GM12878 (cell line): ENCODE measurements around the gene BOLA1. TPM values are rescaled to one million over a fixed set of nuclear protein-coding genes. Genes with fewer than 3 reads are reported as not detected.

Experiments used
- ATAC-seq: fragments of 200-7000 bp; cut with Tn5 transposase; 3 replicates; pipeline ENCODE4 v1.9.1; 2020; ENCODE audit warnings: mild to moderate bottlenecking, moderate library complexity
- BruUV-seq: library from RNA; stranded (reverse); fragments of 400-500 nt; replicated peaks from 2 replicates; lab custom pipeline; 2021; lab: Mats Ljungman, UMichigan
- CTCF ChIA-PET: fragments of 300-600 bp; sonication (Branson Sonifier 250); formaldehyde crosslinking; extraction: SDS; loops from one replicate; lab custom pipeline; 2021; ENCODE audit warnings: inconsistent platforms; lab: Yijun Ruan, JAX
- POLR2A ChIA-PET: fragments of 350-600 bp; formaldehyde crosslinking; extraction: SDS; loops from one replicate; lab custom pipeline; 2021; ENCODE audit warnings: inconsistent platforms; lab: Charles Lee
- RAD21 ChIA-PET: fragments of 300-600 bp; sonication (Branson Sonifier 250); formaldehyde crosslinking; loops from one replicate; lab custom pipeline; 2023; ENCODE audit warnings: antibody characterized with exemption; ENCODE audit not compliant: unreplicated experiment; lab: Charles Lee
- SMC1A ChIA-PET: fragments of 300-600 bp; sonication (Branson Sonifier 250); formaldehyde crosslinking; loops from one replicate; lab custom pipeline; 2023; ENCODE audit not compliant: unreplicated experiment, uncharacterized antibody; lab: Charles Lee
- DNase-seq: peaks from one replicate; pipeline ENCODE4 v3.0.0-alpha.2; 2011; ENCODE audit warnings: low read depth, low spot score
- FAIRE-seq: peaks from 3 replicates; lab custom pipeline; 2011; peaks lifted over from hg19 to GRCh38; lab: Jason Lieb, UNC
- H2AFZ ChIP-seq: 2 replicates; pipeline ENCODE4 v1.6.0; 2011; ENCODE audit warnings: low read depth, low read length, control low read depth; ENCODE audit not compliant: control insufficient read depth
- H3K27ac ChIP-seq: 2 replicates; pipeline ENCODE4 v1.5.1; 2011; ENCODE audit warnings: control low read depth; ENCODE audit not compliant: control insufficient read depth, insufficient read depth
- H3K27me3 ChIP-seq, 2 experiments: replicated peaks in 1 of 2; 2 replicates each; pipeline versions ENCODE4 v1.6.0 to v1.6.1; 2011; ENCODE audit warnings: low read length in 1 of 2; ENCODE audit not compliant: control insufficient read depth in 2 of 2, insufficient read depth in 2 of 2
- H3K36me3 ChIP-seq, 2 experiments: 2 replicates each; pipeline ENCODE4 v1.5.1; 2011; ENCODE audit warnings: low read length in 1 of 2; ENCODE audit not compliant: control insufficient read depth in 2 of 2, insufficient read depth in 2 of 2
- H3K4me1 ChIP-seq: 2 replicates; pipeline ENCODE4 v1.6.1; 2011; ENCODE audit warnings: mild to moderate bottlenecking, low read length, moderate library complexity, mixed read lengths; ENCODE audit not compliant: control insufficient read depth, insufficient read depth
- H3K4me2 ChIP-seq: 2 replicates; pipeline ENCODE4 v1.6.0; 2011; ENCODE audit warnings: control low read depth; ENCODE audit not compliant: control insufficient read depth, insufficient read depth
- H3K4me3 ChIP-seq: fragments of 200-600 bp; sonication (generic); 2 replicates; pipeline ENCODE4 v1.5.1; 2016
- H3K79me2 ChIP-seq: 2 replicates; pipeline ENCODE4 v1.6.0; 2011; ENCODE audit warnings: low read length; ENCODE audit not compliant: control insufficient read depth, insufficient read depth
- H3K9ac ChIP-seq: 2 replicates; pipeline ENCODE4 v1.8.0; 2011; ENCODE audit warnings: low read length, control low read depth, mixed read lengths; ENCODE audit not compliant: control insufficient read depth, insufficient read depth
- H3K9me3 ChIP-seq: replicated peaks from 3 replicates; pipeline ENCODE4 v1.5.1; 2011; ENCODE audit warnings: mild to moderate bottlenecking, low read length; ENCODE audit not compliant: control insufficient read depth, insufficient read depth
- H4K20me1 ChIP-seq: 2 replicates; pipeline ENCODE4 v1.6.0; 2011; ENCODE audit not compliant: control insufficient read depth, insufficient read depth
- IKZF2 ChIP-seq, 2 experiments: fragments of 450-650 bp; IDR thresholded peaks; 2 replicates each; pipeline ENCODE4 v1.6.1; 2017; ENCODE audit warnings: mild to moderate bottlenecking in 2 of 2, moderate library complexity in 2 of 2
- MTA2 ChIP-seq: fragments of 450-650 bp; IDR thresholded peaks from 2 replicates; pipeline ENCODE4 v1.6.1; 2016; ENCODE audit warnings: low read depth, mild to moderate bottlenecking, moderate library complexity
- MXI1 ChIP-seq: fragments of 150-350 bp; IDR thresholded peaks from 2 replicates; pipeline ENCODE4 v1.6.1; 2011; ENCODE audit warnings: low read depth, mild to moderate bottlenecking, inconsistent platforms, low read length, improper control_type of control experiment
- PML ChIP-seq: IDR thresholded peaks from 2 replicates; pipeline ENCODE4 v1.6.1; 2012; ENCODE audit warnings: low read length, inconsistent platforms
- RBBP5 ChIP-seq: fragments of 200-600 bp; sonication (generic); conservative IDR thresholded peaks from 2 replicates; pipeline ENCODE4 v1.6.1; 2016
- RUNX3 ChIP-seq: IDR thresholded peaks from 2 replicates; pipeline ENCODE4 v1.6.1; 2012; ENCODE audit warnings: low read length, inconsistent platforms
- SMARCA5 ChIP-seq: fragments of 450-650 bp; IDR thresholded peaks from 2 replicates; pipeline ENCODE4 v1.6.1; 2017; ENCODE audit warnings: mild to moderate bottlenecking
- SMC3 ChIP-seq: IDR thresholded peaks from 2 replicates; pipeline ENCODE4 v1.6.1; 2011; ENCODE audit warnings: low read length, improper control_type of control experiment, borderline replicate concordance
- STAT1 ChIP-seq: fragments of 450-650 bp; conservative IDR thresholded peaks from 2 replicates; pipeline ENCODE4 v1.6.1; 2014; ENCODE audit warnings: antibody characterized with exemption, mild to moderate bottlenecking
- TCF12 ChIP-seq: IDR thresholded peaks from 2 replicates; pipeline ENCODE4 v1.6.1; 2011; ENCODE audit warnings: low read depth, mild to moderate bottlenecking, low read length
- WGBS: methylation state at CpG from one replicate; pipeline ENCODE4 v1.1.6; 2016; ENCODE audit warnings: low lambda C conversion rate; ENCODE audit not compliant: insufficient replicate concordance, insufficient coverage; ENCODE audit errors: missing lambda C conversion rate; 5-methylcytosine and 5-hydroxymethylcytosine counted together
- in situ Hi-C: fragments of 300-500 bp; cut with MboI; formaldehyde crosslinking; loops from 9 replicates; pipeline ENCODE4 v1.14.3; 2018; ENCODE audit warnings: mixed read lengths
- intact Hi-C: fragments of 100-400 bp; cut with micrococcal nuclease; formaldehyde crosslinking; loops from one replicate; pipeline ENCODE4 v1.14.2; 2022; ENCODE audit not compliant: unreplicated experiment
- polyA plus RNA-seq, 11 experiments: library from polyadenylated mRNA; depleted of rRNA in 4 of 11; unstranded in 6 of 11; stranded (reverse) in 5 of 11; fragments of >200 nt; fragmentation: Nextera tagmentation in 4 of 11; fragmentation: Illumina TruSeq in 1 of 11; extraction: Ambion mirVana in 4 of 11; extraction: Trizol in 1 of 11; gene quantifications; 1 replicate in 1 of 11; 2 replicates in 10 of 11; pipeline versions ENCODE4 v1.2.1 to v1.2.3, GENCODE V29; 2011 to 2016; ENCODE audit warnings: inconsistent platforms in 2 of 11, missing spikeins in 2 of 11, low read depth in 1 of 11
- total RNA-seq, 4 experiments: library from RNA; depleted of rRNA in 3 of 4; stranded (reverse); fragments of >200 nt in 3 of 4; fragmentation: Illumina TruSeq in 1 of 4; extraction: Trizol in 1 of 4; gene quantifications; 2 replicates each; pipeline versions ENCODE4 v1.2.1 to v1.2.3, GENCODE V29; 2013 to 2021
- TF ChIP-seq, protein P1 (sequence below): fragments of 450-650 bp; IDR thresholded peaks from 2 replicates; pipeline ENCODE4 v1.6.1; 2016; ENCODE audit warnings: mild to moderate bottlenecking
- TF ChIP-seq, protein P2 (sequence below): fragments of 450-650 bp; IDR thresholded peaks from 2 replicates; pipeline ENCODE4 v1.6.1; 2017; ENCODE audit warnings: low read depth, mild to moderate bottlenecking, moderate library complexity
- TF ChIP-seq, protein P3 (sequence below): IDR thresholded peaks from 2 replicates; pipeline ENCODE4 v1.6.1; 2012; ENCODE audit warnings: improper control_type of control experiment, low read depth, low read length; ENCODE audit not compliant: insufficient replicate concordance

BOLA1 gene
- total and polyA plus RNA-seq, 10 of the 15 experiments (the other 5 are each of a cell fraction or from before 2014, with no cell fraction given), result 0.74 to 18.7 (median 11.3) TPM

DNA sequence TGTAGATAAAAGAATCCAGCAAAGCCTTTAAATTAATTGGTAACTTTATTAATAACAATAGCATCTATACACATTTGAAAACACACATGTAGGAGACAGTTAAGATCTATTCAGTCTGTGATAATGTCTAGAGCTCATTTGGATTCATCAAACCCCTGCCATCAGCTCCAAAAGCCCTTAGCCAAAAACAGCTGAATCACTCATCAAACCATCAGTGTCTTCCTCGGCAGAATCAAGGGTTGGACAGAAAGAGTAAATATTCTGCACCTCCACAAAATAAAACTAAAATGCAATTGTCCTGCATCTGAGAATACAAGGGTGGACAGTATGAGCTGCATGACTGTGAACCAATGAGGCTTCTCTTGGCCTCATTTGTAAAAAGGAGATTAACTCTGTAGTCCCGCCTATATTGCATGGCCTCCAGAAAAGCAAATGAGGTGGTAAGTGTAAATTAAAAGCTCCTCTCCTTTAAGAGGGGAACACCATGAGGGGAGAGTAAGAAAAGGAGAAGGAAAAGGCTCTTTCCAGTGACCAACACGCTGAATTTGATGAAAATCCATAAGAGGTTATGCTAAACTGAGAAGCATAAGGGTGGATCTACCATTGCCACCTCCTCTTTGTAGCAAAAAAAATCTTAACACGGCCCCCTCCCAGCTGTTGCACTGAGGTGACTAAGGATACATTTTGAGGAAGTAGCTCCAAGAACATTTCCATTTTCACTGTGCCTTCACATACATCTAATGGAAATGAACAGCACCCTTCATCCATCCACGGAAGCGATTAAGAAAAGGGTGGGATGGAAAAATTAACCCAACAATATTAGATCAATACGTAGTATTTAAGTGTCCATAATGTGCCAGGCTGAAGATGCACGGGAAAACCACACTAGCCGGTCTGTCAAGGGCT is 14.7 kb upstream of the BOLA1 start:
- in situ Hi-C loops, result no loop called here
- ChIA-PET SMC1A (interaction anchor here (0.7 to 1.9 kb wide), 2 partner anchors 36 to 41 kb away, joined by 3 to 8 read pairs; no protein-coding TSS in a partner anchor), RAD21 (interaction anchor here (0.6 to 1.9 kb wide), 3 partner anchors 41 to 302 kb away, joined by 3 to 5 read pairs (median 4); partner anchors contain the start of gene OTUD7B), CTCF (interaction anchor here (0.7 to 1.9 kb wide), 3 partner anchors 40 to 281 kb away, joined by 3 to 6 read pairs (median 3); no protein-coding TSS in a partner anchor), POLR2A (interaction anchor here (0.7 to 4.0 kb wide), 5 partner anchors 35 to 350 kb away, joined by 3 to 57 read pairs (median 4); no protein-coding TSS in a partner anchor)
- peak; percentile 48 for DNase-seq
- Histone ChIP-seq H3K9me3 (no peaks in the 10 kb centered on the region), H2AFZ (peak overlapping the region; percentile 46), H3K4me2 (peak overlapping the region; percentile 87), H3K4me1 (no peaks in the 10 kb centered on the region), H3K4me3 (peak overlapping the region; percentile 61), H4K20me1 (no peaks in the 10 kb centered on the region), H3K36me3 (no peaks in the 10 kb centered on the region), H3K9ac (peak overlapping the region; percentile 85), H3K27ac (peak overlapping the region; percentile 93), H3K79me2 (peaks cover 17% of the 10 kb centered on the region), H3K27me3 (no peaks in the 10 kb centered on the region)
- 2% methylated on average over 9 of the region's 9 CpGs for WGBS
- intact Hi-C loops, result no loop called here
- ATAC-seq, result peak; percentile 10; the same call in 2 of the 3 replicates
- FAIRE-seq, result no peak
- no TSS peak for BruUV-seq
- TF ChIP-seq PML, result no peak; the same call in 1 of the 2 replicates
- TF ChIP-seq MXI1, result 0 out of 2 replicates have a peak, but pooled peaks have one; percentile 47
- TF ChIP-seq, protein P1, sequence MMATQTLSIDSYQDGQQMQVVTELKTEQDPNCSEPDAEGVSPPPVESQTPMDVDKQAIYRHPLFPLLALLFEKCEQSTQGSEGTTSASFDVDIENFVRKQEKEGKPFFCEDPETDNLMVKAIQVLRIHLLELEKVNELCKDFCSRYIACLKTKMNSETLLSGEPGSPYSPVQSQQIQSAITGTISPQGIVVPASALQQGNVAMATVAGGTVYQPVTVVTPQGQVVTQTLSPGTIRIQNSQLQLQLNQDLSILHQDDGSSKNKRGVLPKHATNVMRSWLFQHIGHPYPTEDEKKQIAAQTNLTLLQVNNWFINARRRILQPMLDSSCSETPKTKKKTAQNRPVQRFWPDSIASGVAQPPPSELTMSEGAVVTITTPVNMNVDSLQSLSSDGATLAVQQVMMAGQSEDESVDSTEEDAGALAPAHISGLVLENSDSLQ, result peak; percentile 93
- 0 out of 2 replicates have a peak, but pooled peaks have one; percentile 16 for TF ChIP-seq RUNX3
- TF ChIP-seq STAT1, result no peak
- no peak for TF ChIP-seq SMC3
- no peak for TF ChIP-seq RBBP5
- TF ChIP-seq TCF12, result 0 out of 2 replicates have a peak, but pooled peaks have one; percentile 26
- 0 out of 2 replicates have a peak, but pooled peaks have one; percentile 14 for TF ChIP-seq SMARCA5
- TF ChIP-seq, protein P2, sequence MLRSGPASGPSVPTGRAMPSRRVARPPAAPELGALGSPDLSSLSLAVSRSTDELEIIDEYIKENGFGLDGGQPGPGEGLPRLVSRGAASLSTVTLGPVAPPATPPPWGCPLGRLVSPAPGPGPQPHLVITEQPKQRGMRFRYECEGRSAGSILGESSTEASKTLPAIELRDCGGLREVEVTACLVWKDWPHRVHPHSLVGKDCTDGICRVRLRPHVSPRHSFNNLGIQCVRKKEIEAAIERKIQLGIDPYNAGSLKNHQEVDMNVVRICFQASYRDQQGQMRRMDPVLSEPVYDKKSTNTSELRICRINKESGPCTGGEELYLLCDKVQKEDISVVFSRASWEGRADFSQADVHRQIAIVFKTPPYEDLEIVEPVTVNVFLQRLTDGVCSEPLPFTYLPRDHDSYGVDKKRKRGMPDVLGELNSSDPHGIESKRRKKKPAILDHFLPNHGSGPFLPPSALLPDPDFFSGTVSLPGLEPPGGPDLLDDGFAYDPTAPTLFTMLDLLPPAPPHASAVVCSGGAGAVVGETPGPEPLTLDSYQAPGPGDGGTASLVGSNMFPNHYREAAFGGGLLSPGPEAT, result 0 out of 2 replicates have a peak, but pooled peaks have one; percentile 48
- TF ChIP-seq IKZF2 (IDR thresholded peaks at IDR 0.05), result peak; percentile 60 to 68
- TF ChIP-seq, protein P3, sequence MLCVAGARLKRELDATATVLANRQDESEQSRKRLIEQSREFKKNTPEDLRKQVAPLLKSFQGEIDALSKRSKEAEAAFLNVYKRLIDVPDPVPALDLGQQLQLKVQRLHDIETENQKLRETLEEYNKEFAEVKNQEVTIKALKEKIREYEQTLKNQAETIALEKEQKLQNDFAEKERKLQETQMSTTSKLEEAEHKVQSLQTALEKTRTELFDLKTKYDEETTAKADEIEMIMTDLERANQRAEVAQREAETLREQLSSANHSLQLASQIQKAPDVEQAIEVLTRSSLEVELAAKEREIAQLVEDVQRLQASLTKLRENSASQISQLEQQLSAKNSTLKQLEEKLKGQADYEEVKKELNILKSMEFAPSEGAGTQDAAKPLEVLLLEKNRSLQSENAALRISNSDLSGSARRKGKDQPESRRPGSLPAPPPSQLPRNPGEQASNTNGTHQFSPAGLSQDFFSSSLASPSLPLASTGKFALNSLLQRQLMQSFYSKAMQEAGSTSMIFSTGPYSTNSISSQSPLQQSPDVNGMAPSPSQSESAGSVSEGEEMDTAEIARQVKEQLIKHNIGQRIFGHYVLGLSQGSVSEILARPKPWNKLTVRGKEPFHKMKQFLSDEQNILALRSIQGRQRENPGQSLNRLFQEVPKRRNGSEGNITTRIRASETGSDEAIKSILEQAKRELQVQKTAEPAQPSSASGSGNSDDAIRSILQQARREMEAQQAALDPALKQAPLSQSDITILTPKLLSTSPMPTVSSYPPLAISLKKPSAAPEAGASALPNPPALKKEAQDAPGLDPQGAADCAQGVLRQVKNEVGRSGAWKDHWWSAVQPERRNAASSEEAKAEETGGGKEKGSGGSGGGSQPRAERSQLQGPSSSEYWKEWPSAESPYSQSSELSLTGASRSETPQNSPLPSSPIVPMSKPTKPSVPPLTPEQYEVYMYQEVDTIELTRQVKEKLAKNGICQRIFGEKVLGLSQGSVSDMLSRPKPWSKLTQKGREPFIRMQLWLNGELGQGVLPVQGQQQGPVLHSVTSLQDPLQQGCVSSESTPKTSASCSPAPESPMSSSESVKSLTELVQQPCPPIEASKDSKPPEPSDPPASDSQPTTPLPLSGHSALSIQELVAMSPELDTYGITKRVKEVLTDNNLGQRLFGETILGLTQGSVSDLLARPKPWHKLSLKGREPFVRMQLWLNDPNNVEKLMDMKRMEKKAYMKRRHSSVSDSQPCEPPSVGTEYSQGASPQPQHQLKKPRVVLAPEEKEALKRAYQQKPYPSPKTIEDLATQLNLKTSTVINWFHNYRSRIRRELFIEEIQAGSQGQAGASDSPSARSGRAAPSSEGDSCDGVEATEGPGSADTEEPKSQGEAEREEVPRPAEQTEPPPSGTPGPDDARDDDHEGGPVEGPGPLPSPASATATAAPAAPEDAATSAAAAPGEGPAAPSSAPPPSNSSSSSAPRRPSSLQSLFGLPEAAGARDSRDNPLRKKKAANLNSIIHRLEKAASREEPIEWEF, result peak; percentile 22
- TF ChIP-seq MTA2, result peak; percentile 29; the same call in 1 of the 2 replicates
